ENCODE data around the gene WDFY2.

The WDFY2 gene

GRCh38 chr13:51603716-51604115, 19.5 kb downstream of the WDFY2 start:
- DNase-seq = no peak

- no peak for DNase-seq
Observed at GRCh38 chr13:51605698-51606097, 21.4 kb downstream of the WDFY2 start.

- DNase-seq = no peak
Observed at GRCh38 chr13:51607165-51607564, 22.9 kb downstream of the WDFY2 start.

GRCh38 chr13:51608857-51609406, 24.7 kb downstream of the WDFY2 start:
- DNase-seq = no peak

GRCh38 chr13:51612867-51613266, 28.6 kb downstream of the WDFY2 start:
- DNase-seq = no peak

- no peak for DNase-seq
Observed at GRCh38 chr13:51613535-51613934, 29.3 kb downstream of the WDFY2 start.

GRCh38 chr13:51614350-51614786, 30.1 kb downstream of the WDFY2 start:
- DNase-seq = peak; percentile 55

- DNase-seq = no peak
Observed at GRCh38 chr13:51618626-51619025, 34.4 kb downstream of the WDFY2 start.

- DNase-seq = no peak
Observed at GRCh38 chr13:51619614-51620013, 35.4 kb downstream of the WDFY2 start.

GRCh38 chr13:51620165-51620983, 36.1 kb downstream of the WDFY2 start:
- no peak for DNase-seq

GRCh38 chr13:51621602-51622001, 37.3 kb downstream of the WDFY2 start:
- no peak for DNase-seq

- no peak for DNase-seq
Observed at GRCh38 chr13:51623473-51623872, 39.2 kb downstream of the WDFY2 start.

- no peak for DNase-seq
Observed at GRCh38 chr13:51624207-51624606, 39.9 kb downstream of the WDFY2 start.

GRCh38 chr13:51624695-51625345, 40.6 kb downstream of the WDFY2 start:
- no peak for DNase-seq

- DNase-seq = no peak
Observed at GRCh38 chr13:51625555-51626345, 41.5 kb downstream of the WDFY2 start.

- DNase-seq = no peak
Observed at GRCh38 chr13:51626749-51627148, 42.5 kb downstream of the WDFY2 start.

- no peak for DNase-seq
Observed at GRCh38 chr13:51628059-51628852, 44.0 kb downstream of the WDFY2 start.

- no peak for DNase-seq
Observed at GRCh38 chr13:51629491-51630287, 45.4 kb downstream of the WDFY2 start.

- no peak for DNase-seq
Observed at GRCh38 chr13:51630288-51630615, 46.0 kb downstream of the WDFY2 start.

- no peak for DNase-seq
Observed at GRCh38 chr13:51632591-51633362, 48.5 kb downstream of the WDFY2 start.
